ENCODE measurements around the gene TMEM242.
"Not testable (repeated sequence)": the region's sequence is repeated elsewhere in the genome, so short reads cannot be mapped to it uniquely, and the experiment has no call there.

TMEM242 gene

DNA sequence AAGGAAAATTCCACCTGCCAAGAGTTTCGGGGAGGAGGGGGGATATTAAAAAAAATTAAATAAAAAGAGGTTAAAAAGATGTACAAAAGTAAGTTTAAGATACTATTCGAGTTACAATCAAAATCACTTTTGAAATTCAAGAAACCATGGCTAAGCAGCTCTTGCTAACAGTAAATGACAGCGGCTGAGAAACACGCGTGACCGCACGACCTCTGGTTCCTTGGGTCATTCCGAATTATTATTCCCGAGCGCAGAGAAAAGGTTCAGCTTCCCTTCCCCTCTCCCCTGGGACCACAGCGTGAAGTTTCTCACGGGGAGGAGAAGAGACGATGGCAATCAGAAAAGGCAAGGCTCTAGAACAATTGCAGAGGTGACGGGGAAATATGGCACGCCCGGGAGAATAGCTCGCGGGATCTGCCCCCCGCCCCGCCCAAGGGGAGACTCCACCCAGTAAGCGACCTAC lies 496 bp downstream of the TMEM242 start:
- DNase-seq, result no peak

GRCh38 chr6:157316871-157317814 lies 6.2 kb downstream of the TMEM242 start:
- no peak for DNase-seq

DNA sequence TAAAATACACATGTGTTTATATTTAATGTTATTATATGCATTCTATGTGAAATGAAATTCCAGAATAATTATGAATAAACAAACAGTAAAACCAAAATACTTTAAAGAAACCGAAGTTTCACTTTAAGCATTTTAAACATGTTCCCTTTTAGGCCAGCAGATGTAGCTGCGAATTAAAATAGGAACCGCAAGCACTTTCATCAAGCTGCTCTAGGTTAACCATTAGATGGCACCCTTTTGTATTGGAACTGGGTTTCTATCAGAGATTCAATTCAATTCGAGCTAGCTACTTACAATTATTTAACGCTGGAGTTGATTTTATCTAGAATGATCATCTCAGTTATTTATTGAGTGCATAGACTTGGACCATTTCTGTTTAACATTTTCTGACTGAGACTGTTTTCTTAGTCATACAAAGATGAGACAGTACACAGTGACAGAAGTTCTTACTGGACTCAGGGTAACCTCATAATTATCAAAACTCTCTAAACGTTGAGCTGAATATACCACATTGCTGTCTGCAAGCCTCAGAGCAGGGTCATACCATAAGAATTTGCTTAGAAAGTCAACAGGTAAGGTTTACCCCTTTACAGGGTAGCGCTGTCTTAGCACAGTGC lies 8.5 kb downstream of the TMEM242 start:
- DNase-seq, result no peak

DNA sequence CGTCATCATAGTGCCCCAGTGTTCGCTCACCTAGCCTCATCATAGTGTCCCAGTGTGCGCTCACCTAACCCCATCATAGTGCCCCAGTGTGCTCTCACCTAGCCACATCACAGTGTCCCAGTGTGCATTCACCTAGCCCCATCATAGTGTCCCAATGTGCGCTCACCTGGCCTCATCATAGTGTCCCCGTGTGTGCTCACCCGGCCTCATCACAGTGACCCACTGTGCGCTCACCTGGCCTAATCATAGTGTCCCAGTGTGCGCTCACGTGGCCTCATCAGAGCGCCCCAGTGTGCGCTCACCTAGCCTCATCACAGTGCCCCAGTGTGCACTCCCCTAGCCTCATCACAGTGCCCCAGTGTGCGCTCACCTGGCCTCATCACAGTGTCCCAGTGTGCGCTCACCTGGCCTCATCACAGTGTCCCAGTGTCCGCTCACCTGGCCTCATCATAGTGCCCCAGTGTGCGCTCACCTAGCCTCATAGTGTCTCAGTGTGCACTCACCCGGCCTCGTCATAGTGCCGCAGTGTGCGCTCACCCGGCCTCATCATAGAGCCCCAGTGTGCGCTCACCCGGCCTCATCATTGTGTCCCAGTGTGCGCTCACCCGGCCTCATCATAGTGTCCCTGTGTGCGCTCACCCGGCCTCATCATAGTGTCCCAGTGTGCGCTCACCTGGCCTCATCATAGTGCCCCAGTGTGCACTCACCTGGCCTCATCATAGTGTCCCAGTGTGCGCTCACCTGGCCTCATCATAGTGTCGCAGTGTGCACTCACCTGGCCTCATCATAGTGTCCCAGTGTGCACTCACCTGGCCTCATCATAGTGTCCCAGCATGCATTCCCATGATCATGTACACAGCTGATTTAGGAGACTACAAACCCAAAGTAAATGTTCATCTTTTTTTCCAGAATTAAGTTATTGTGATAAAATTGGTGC lies 9.5 kb downstream of the TMEM242 start:
- DNase-seq, result no peak

- no peak for DNase-seq
Observed at GRCh38 chr6:157312757-157313156, 10.6 kb downstream of the TMEM242 start.

DNA sequence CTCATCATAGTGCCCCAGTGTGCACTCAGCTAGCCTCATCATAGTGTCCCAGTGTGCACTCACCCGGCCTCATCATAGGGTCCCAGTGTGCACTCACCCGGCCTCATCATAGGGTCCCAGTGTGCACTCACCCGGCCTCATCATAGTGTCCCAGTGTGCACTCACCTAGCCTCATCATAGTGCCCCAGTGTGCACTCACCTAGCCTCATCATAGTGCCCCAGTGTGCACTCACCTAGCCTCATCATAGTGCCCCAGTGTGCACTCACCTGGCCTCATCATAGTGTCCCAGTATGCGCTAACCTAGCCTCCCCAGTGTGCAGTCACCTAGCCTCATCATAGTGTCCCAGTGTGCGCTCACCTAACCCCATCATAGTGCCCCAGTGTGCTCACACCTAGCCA lies 12.6 kb downstream of the TMEM242 start:
- not testable (repeated sequence) for DNase-seq

DNA sequence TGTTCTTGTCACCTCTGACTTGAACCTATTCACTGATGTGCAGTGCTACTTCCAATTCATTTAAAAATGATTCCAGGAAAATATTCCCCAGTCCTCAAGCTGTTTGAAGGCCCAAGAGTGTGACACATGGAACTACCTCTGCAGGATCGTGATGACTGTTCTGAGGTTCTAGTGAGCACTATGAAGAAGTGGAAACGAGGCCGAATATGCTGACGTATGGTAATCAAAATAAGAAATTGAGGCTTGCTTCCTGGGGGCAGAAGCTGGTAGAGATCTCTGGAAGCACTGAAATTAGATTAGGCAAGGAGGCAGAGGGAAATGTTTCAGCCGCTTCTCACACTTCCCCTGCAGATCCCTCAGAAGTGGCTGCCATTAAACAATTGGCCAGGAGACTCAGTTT lies 15.7 kb downstream of the TMEM242 start:
- no peak for DNase-seq

DNA sequence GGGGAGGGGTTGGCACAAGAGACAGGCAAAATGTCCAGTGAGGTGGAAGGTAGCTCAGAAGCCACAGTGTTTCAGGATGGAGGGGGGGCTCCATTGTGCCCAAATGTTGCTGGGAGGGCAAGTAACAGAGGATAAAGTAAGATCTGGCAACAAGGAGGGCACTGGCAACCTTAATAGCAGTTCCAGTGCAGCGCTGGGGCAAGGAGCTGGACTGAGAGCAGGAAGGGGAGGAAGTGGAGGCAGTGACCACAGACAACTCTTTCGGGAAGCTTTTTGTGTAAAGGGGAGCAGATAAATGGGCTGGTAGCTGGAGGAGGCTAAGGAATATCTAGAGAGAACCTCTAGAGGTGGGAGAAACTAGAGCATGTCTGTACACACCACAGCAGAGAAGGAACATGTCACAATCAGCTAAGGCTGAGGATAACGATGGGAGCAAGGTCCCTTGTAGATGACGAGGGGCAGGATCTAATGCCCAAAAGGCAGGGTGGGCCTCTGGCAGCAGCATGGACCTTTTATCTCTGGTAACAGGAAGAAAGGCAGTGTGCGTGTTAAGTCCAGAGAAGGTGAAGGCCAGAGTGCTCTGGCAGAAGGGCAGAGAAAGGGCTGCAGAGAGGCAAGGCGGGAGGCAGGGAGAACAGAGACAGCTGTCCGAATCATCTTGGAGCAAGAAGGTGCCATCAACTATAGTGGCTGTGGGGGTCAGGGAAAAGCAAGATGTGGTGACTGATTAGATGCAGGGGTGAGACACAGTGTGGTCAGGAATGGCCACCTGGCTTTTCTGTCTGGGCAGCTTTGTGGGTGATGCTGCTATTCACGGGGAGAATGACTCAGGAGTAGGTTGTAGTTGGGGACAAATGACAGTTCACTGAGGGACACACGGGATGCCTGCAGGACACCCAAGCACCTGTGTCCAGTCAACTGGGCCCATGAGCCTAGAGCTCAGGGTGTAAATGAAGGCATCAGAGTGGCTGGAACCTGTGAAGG lies 17.4 kb downstream of the TMEM242 start:
- no peak for DNase-seq

GRCh38 chr6:157304899-157305663 lies 18.2 kb downstream of the TMEM242 start:
- no peak for DNase-seq

GRCh38 chr6:157302736-157303135 lies 20.6 kb downstream of the TMEM242 start:
- no peak for DNase-seq

- no peak for DNase-seq
Observed at GRCh38 chr6:157300436-157300835, 22.9 kb downstream of the TMEM242 start.

GRCh38 chr6:157300006-157300405 lies 23.3 kb downstream of the TMEM242 start:
- DNase-seq, result no peak

DNA sequence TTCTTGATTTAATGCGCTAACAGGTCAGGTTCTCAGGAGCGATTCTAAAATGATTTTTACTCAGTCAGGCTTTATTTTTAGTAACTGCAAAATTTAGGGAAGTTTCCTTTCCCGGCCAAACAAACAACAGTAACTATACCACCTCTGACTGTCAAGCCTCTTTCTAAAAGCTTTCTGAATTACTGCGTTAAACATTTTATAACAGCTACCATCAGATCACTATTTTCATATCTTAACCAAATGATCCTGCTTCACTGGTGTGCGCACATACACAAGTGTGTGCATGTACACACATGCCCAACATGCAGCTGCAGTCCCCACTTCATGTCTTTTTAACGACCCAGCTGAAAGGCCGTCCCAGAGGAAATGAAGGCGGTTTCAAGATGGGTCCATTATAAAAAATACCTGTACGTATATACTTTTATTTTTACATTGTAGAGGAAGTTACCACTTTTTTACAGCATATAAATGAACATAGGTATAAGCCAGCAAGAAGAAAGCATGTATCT lies 25.0 kb downstream of the TMEM242 start:
- no peak for DNase-seq

DNA sequence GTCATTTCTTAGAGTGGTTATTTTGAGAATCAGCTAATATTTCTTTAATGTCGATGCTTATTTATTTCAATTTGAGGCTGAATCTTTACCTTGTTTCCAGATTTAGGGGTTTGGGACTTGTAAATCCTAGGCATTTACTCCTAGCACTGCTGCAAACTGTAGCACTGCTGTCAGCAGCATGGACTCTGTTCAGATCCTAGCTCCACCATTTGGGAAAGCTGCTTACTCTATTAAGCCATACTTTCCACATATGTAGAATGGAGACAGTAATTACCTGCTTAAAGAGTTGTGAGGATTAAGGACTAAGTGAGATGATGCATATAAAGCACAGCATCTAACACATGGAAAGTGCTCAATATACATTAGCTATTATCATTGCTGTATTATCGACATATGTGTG lies 28.7 kb downstream of the TMEM242 start:
- DNase-seq, result no peak

GRCh38 chr6:157293780-157294179 lies 29.5 kb downstream of the TMEM242 start:
- DNase-seq, result no peak

DNA sequence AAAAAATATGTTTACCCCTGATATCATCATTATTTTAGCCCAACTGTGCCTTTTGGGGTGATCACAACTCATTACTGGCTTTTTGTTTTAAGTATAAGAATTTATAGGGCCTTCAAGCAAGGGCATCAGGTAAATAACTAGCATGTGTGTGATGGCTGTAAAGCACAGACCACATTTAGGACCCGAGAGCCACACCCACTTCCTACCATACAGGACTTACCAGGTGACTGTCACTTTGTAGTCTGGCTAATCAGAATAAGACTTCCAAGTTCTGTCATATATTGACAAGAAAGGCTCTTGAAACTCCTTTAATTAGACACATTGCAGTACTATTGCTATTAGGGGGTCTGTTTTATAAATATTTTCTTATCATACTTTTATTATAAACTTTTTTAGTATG lies 31.1 kb downstream of the TMEM242 start:
- DNase-seq, result no peak

DNA sequence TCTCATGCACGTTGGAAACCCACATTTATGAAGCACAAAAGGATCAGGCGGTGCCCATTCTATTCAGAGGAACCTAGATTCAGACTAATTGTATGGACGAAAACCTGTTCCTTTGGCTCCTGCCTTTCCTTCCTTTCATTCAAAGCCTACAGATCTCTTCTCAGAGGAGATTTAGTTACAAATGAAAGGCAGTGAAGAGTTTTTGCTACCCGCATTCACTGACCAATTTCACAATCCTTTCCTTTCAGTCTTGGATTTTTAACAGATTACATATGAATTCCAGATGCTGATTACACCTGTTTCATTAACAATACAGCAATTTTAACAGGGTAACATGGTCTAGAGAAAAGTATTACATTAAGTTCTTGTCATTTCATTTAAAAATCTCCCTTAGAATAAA lies 32.0 kb downstream of the TMEM242 start:
- DNase-seq, result no peak

- no peak for DNase-seq
Observed at GRCh38 chr6:157290797-157291196, 32.5 kb downstream of the TMEM242 start.

DNA sequence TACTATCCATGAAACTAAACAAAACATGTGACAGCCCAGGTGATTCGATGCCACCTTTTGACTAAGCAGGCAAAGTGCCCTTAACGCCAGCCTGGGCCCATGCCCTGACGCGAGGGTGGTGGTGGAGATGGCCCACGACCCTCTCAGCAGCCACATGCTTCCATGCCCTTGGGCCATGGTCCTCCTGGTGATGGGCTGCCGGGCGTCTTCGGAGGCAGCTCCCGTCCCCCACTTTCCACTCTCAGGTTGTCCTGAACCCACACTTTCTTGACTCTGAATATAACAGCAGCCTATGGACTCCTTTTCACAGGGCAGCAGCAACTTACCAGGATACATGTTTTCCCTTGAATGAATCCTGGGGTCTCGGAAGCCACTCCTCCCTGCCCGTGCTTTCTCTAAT lies 33.6 kb downstream of the TMEM242 start:
- DNase-seq, result no peak

- no peak for DNase-seq
Observed at GRCh38 chr6:157288575-157288974, 34.7 kb downstream of the TMEM242 start.

GRCh38 chr6:157287923-157288322 lies 35.4 kb downstream of the TMEM242 start:
- DNase-seq, result no peak
